Measurements from ENCODE around the gene LGI1.

LGI1 gene

DNA sequence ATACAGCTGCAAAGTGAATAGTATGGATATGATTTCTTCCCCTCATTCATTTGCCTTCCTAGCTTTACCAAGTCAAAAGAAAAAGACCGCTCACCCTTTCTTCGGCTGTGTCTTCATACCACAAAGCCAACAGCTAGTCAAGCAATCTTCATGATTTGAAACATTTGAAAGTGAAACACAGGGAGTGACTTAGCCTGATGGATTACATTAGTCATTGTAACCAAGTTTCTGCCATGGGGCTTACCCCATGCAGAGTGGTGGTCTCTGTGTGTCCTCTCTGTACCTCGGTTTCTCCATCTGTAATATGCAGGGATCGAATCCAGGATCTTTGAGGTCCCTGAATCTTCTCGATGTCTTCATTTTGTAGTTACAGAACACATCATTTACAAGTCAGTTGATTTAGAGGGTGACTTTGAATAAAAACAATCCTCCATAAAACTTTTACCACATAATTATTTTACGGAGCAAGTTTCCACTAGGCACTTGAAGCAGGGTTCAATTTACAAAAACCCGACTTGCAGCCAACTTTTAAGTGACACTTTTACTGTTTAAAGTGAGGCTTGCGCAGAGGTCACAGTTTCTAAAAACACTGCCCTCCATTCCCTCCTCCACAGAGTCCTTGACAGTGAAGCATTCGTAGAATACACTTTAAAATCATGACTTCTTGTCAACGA, 2.2 kb upstream of the LGI1 start:
- no peak for DNase-seq (ENCODE audit: low read depth in 2 of 2)

DNA sequence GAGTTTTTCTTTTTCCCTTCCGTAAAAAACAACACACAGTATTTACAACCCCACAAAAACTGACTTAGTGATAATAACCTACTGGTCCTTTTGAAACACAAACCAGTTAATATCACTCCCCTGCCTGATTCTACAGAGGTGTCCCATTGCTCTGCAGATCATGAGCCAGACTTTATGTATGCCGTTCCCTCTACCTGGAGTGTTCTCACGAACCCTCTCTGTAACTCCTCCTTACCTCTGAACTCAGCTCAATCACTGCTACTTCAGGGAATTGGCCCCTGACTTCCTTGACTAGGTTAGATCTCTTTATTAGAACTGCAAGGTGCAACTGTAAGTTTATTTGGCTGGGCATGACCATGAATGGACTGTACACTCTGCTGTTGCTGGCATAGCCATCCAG, 1.6 kb upstream of the LGI1 start:
- no peak for DNase-seq (ENCODE audit: low read depth in 2 of 2)

GRCh38 chr10:93757136-93757535, 600 bp upstream of the LGI1 start:
- no peak for DNase-seq (ENCODE audit: low read depth in 2 of 2)

DNA sequence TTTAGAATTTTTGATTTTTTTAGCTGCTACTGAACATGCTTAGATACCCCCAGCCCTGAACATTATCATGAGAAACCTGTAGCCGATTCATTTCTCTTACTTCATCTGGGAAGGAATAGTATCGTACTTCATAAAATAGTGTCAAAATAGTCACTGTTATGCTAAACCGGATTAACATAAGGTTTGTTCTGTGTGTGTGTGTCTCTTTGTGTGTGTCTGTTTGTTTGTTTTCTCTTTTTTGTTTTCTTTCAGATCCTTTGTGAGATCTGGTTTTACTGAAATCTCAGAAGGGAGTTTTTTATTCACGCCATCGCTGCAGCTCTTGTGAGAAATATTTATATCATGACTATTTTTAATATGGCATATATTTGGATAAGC, 761 bp downstream of the LGI1 start:
- no peak for DNase-seq (ENCODE audit: low read depth in 2 of 2)

GRCh38 chr10:93758891-93759410, 1.2 kb downstream of the LGI1 start:
- no peak for DNase-seq (ENCODE audit: low read depth in 2 of 2)

DNA sequence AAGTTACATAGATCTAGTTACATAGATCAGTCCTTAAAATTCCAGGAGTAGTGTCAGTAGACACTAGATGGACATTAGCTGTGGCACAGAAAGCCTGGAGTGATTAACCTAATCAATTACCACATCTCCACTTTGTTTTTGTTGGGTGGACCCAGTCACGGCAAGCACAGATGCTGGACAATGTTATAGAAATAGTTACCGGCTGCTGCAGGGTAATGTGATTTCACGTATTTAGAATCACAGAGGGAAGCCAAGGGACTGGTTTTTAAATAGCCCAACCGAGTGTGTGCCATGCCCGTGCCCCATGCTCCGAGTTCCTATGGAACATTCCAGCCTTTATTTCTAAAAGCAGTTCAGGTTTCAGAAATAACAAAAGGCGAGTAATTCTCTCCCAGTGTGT, 2.8 kb downstream of the LGI1 start:
- DNase-seq (ENCODE audit: low read depth in 2 of 2): no peak

GRCh38 chr10:93762979-93763391, 5.2 kb downstream of the LGI1 start:
- no peak for DNase-seq (ENCODE audit: low read depth in 2 of 2)

GRCh38 chr10:93766918-93767317, 9.2 kb downstream of the LGI1 start:
- DNase-seq (ENCODE audit: low read depth in 2 of 2): no peak

- no peak for DNase-seq (ENCODE audit: low read depth in 2 of 2)
Measured at GRCh38 chr10:93767724-93768399, 10.1 kb downstream of the LGI1 start.

DNA sequence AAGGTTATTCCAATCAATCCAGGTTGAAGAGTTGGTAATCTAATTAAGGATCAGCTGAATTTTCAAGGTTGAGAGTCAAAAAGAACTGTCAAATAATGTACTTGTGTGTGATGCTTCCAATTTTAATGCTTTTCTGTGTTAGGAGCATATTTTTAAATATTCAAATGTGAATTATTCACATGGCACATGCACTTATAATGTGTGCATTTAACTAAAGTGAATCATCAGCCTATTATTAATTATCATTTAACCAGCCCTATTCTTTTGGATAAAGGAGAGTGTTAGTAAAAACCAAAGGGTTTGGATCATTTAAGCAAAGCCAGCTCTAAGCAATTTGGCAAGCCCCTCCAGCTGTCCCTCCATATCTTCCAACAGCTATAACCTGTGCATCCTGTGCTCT, 11.2 kb downstream of the LGI1 start:
- no peak for DNase-seq (ENCODE audit: low read depth in 2 of 2)

DNA sequence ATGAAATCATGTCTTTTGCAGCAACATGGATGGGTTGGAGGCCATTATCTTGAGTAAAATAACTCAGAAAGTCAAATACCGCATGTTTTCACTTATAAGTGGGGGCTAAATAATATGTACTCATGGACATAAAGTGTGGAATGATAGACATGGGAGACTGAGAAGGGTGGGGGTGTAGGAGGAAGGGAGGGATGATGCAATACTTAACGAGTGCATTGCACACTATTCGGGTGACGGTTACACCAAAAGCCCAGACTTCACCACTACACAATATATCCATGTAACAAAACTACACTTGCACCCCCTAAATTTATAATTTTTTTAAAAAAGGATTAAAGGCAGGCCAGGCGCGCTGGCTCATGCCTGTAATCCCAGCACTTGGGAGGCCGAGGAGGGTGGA, 13.6 kb downstream of the LGI1 start:
- no peak for DNase-seq (ENCODE audit: low read depth in 2 of 2)

DNA sequence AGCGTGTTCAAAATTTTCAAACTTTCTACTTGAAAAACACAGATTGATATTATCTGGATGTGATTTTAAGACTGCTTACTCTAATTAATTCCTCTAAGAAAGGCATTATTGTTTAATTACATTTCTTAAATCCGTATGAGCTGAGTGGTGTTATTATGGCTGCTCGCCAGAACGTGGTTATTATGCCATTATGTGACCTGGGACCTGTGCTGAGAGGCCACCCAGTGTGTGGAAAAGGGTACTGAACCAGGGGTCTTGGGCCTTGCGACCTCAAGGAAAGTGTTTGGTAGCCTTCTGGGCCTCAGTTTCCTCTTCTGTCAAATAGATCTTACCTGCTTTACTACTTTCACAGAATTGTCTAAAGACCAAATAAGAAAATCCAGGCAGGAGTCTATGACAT, 15.4 kb downstream of the LGI1 start:
- DNase-seq (ENCODE audit: low read depth in 2 of 2): no peak

DNA sequence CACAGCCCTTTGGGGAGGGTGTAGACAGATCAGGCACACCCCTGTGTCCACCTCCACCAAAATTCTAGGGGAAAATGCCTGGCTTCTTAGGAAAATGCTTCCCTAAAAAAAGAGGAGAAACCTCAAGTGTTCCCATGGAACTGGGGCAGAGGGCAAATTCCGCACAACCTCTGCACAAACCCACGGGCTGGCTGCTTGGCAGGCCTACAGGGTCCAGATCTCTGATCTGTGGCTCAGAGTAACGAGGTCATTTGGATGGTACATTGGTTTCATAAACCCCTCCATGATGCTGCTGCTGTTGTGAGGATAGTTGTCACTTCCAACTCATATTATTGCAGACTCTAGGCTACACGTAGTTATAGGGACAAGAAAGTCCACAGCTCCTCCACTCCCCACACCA, 16.0 kb downstream of the LGI1 start:
- DNase-seq (ENCODE audit: low read depth in 2 of 2): no peak

DNA sequence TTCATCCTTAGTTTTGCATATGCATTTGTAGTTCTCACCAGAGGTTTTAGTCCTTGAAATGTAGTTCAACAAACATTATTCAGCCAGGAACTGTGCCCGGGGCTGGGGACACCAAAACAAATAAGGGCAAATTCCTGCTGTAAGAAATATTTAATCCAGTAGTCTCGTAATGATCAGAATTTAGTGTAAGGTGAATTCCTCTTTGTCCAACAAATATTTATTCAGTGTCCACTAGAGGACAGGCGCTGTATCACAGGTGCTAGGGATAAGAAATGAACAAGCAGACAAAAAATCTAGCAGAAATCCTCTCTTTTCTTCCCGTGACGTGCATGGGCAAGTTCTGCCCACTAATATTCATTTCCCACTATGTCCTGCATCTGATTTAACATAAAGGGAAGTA, 17.6 kb downstream of the LGI1 start:
- no peak for DNase-seq (ENCODE audit: low read depth in 2 of 2)

DNA sequence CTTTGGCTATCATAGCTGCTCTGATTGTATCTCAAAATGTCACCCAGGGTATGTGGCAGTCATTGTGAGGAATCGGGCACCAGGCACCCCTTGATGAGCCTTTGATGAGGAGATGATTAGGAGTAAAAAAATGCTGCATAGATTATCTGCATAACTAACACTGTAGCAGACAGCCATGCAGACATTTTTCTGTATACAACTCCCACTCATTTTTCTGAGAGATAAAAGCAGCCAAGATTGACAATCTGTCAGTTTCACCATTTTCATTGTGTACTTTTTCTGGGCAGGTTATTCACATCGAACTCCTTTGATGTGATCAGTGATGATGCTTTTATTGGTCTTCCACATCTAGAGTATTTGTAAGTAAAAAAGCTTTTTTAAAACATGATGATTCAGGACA, 19.4 kb downstream of the LGI1 start:
- no peak for DNase-seq (ENCODE audit: low read depth in 2 of 2)

GRCh38 chr10:93784059-93784458, 26.3 kb downstream of the LGI1 start:
- no peak for DNase-seq (ENCODE audit: low read depth in 2 of 2)

GRCh38 chr10:93788413-93789208, 30.9 kb downstream of the LGI1 start:
- no peak for DNase-seq (ENCODE audit: low read depth in 2 of 2)

DNA sequence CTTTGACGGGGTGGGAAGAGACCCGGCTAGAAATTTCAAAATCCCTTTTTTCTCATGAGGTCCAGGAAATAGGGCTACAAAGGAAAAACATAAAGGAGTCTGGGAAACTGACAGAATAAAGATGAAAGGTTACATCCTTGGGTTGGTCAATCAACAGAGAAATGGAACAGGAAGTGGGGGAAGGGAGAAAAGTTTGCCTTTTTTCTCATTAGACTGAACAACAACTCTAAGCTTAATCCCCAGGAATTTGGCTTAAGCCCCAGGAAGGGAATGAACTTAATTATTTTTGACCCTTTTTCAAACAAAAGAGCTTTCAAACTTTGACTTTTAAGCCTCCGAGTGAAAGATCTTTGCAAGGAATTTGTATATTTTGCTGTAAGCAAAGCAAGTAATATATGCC, 32.7 kb downstream of the LGI1 start:
- DNase-seq (ENCODE audit: low read depth in 2 of 2): no peak

DNA sequence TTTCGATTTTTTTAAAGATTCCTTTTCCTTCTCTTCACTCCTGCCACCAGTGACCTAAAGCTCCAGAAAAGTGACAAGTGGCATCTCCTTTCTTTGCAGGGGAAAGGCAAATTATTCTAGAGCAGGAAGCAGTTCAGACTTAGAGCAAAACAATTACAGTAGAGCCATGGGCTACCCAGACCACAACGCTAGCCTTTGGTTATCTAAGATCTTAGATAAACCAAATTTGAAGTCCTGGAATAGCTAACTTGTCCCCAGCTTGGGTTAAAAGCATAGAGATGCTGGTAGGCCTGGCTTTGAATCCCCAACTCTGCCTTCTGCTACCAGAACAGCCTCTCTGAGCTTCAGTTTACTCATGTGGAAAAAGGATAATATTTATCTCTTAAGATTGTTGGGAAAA, 38.4 kb downstream of the LGI1 start:
- no peak for DNase-seq (ENCODE audit: low read depth in 2 of 2)

GRCh38 chr10:93797825-93798224, 40.1 kb downstream of the LGI1 start:
- DNase-seq (ENCODE audit: low read depth in 2 of 2): no peak

GRCh38 chr10:93799155-93799708, 41.5 kb downstream of the LGI1 start:
- no peak for DNase-seq (ENCODE audit: low read depth in 2 of 2)

DNA sequence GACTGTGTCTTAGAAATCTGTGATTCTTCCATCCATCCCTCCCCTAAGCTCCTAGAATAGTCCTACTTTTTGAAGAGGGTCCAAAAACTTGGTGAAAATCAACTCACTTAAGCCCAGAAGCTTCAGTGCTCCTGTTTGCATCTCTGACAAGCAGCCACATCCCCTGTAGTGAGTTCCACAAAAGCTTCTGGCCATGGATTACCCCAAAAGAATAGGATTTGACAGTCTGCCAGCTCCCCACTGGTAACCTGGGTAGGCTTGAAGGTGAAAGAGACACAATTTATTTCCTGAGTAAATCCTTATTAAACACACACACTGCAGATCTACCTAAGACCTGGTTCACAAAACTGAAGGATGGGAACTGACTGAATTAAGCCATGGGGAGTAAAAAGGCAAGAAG, 46.5 kb downstream of the LGI1 start:
- DNase-seq (ENCODE audit: low read depth in 2 of 2): no peak

DNA sequence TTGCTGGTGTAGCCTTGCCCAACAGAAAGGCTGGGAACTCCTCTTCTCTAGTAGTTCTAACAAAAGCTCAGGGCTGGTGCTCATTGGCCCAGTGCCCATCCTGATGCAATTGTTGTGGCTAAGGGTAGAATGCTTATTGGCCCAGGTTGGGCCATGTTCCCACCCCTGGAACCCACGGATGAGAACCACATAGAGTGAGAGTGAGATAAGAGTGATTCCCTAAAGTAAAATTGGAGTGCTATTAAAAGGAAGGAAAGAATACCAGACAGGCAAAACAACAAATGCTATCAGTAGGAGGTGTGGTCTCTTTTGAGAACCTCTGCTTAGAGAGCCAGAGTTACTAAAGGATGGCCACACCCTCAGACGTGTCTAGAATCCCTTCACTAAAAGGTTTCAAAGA, 49.2 kb downstream of the LGI1 start:
- no peak for DNase-seq (ENCODE audit: low read depth in 2 of 2)
